ENCODE measurements around the gene SMARCA5. TPM values are rescaled to one million over a fixed set of nuclear protein-coding genes. Genes with fewer than 3 reads are reported as not detected.

SMARCA5 gene
- total and polyA plus RNA-seq, 10 of the 15 experiments (the other 5 are each of a cell fraction or from before 2014, with no cell fraction given), result 21.7 to 69.6 (median 37.4) TPM

GRCh38 chr4:143585548-143585947, 72.0 kb downstream of the SMARCA5 start (continued):
- TF ChIP-seq ZBTB40 (IDR thresholded peaks at IDR 0.05; ENCODE audit: borderline replicate concordance) (no peak), IRF3 (IDR thresholded peaks at IDR 0.05) (no peak)

- CTCF ChIA-PET, result no interaction called here
These were observed 72.6 kb downstream of the SMARCA5 start for GRCh38 chr4:143586080-143586479.

More at GRCh38 chr4:143586080-143586479, 72.6 kb downstream of the SMARCA5 start:
- no TSS peak for BruUV-seq (replicated peaks)
- in situ Hi-C loops (cut with MboI), result no loop called here
- H3K9me3 ChIP-seq (replicated peaks; ENCODE audit: control insufficient read depth, insufficient read depth, low read length), result no peaks in the 10 kb centered on the region
- intact Hi-C loops (cut with micrococcal nuclease; ENCODE audit: unreplicated experiment), result no loop called here
- H3K27ac ChIP-seq (ENCODE audit: control insufficient read depth, insufficient read depth), result no peak overlapping the region
- no peaks in the 10 kb centered on the region for H3K4me1 ChIP-seq (ENCODE audit: control insufficient read depth, insufficient read depth, low read length)
- H3K27me3 ChIP-seq (replicated peaks in 1 of 2; ENCODE audit: control insufficient read depth in 2 of 2, insufficient read depth in 2 of 2, low read length in 1 of 2), result no peaks in the 10 kb centered on the region
- RAD21 ChIA-PET (ENCODE audit: unreplicated experiment), result no interaction called here
- H3K4me2 ChIP-seq (ENCODE audit: control insufficient read depth, insufficient read depth), result no peak overlapping the region
- FAIRE-seq, result no peak
- no peaks in the 10 kb centered on the region for H3K79me2 ChIP-seq (ENCODE audit: control insufficient read depth, insufficient read depth, low read length)
- SMC1A ChIA-PET (ENCODE audit: uncharacterized antibody, unreplicated experiment), result no interaction called here
- H3K36me3 ChIP-seq (ENCODE audit: control insufficient read depth in 2 of 2, insufficient read depth in 2 of 2, low read length in 1 of 2), result no peaks in the 10 kb centered on the region
- H2AFZ ChIP-seq (ENCODE audit: control insufficient read depth, low read depth, low read length), result no peak overlapping the region
- H3K4me3 ChIP-seq, result no peak overlapping the region
- DNase-seq (ENCODE audit: low read depth, low spot score), result no peak
- no peaks in the 10 kb centered on the region for H4K20me1 ChIP-seq (ENCODE audit: control insufficient read depth, insufficient read depth)
- no peak for ATAC-seq
- POLR2A ChIA-PET, result no interaction called here
- H3K9ac ChIP-seq (ENCODE audit: control insufficient read depth, insufficient read depth, low read length), result no peak overlapping the region
- no peak for TF ChIP-seq ZNF687 (IDR thresholded peaks at IDR 0.05)
- no peak for TF ChIP-seq RAD51 (IDR thresholded peaks at IDR 0.05)
- no peak for TF ChIP-seq NR2C2 (IDR thresholded peaks at IDR 0.05; ENCODE audit: borderline replicate concordance, control insufficient read depth, insufficient read length, low read depth)
- TF ChIP-seq NFXL1 (IDR thresholded peaks at IDR 0.05; ENCODE audit: borderline replicate concordance), result no peak
- no peak for TF ChIP-seq CBX5 (IDR thresholded peaks at IDR 0.05; ENCODE audit: low read depth)
- TF ChIP-seq ASH2L (IDR thresholded peaks at IDR 0.05; ENCODE audit: borderline replicate concordance, low read depth), result no peak
- no peak for TF ChIP-seq KLF5 (IDR thresholded peaks at IDR 0.05; ENCODE audit: partially characterized antibody)
- TF ChIP-seq SIX5 (IDR thresholded peaks at IDR 0.05; ENCODE audit: low read depth, low read length, severe bottlenecking), result no peak
- no peak for TF ChIP-seq ZSCAN29 (IDR thresholded peaks at IDR 0.05)
- no peak for TF ChIP-seq SREBF1 (IDR thresholded peaks at IDR 0.05; ENCODE audit: low read length)
